GM23338 (cell line): ENCODE measurements around the gene CTTNBP2.

Source experiments
- EZH2 ChIP-seq: fragments of 200-600 bp; sonication (generic); IDR thresholded peaks from one replicate; pipeline ENCODE4 v1.8.0; 2017; ENCODE audit warnings: antibody characterized with exemption, mild to moderate bottlenecking, low read depth; ENCODE audit not compliant: unreplicated experiment
- EZH2phosphoT487 ChIP-seq: fragments of 200-600 bp; sonication (generic); IDR thresholded peaks from one replicate; pipeline ENCODE4 v1.8.1; 2018; ENCODE audit warnings: antibody characterized with exemption; ENCODE audit not compliant: unreplicated experiment
- JUNB ChIP-seq: IDR thresholded peaks from one replicate; pipeline ENCODE4 v1.6.1; 2016; ENCODE audit warnings: antibody characterized with exemption; ENCODE audit not compliant: unreplicated experiment
- NANOG ChIP-seq: IDR thresholded peaks from 2 replicates; pipeline ENCODE4 v1.6.1; 2016; ENCODE audit warnings: antibody characterized with exemption, borderline replicate concordance
- POLR2AphosphoS5 ChIP-seq: IDR thresholded peaks from 2 replicates; pipeline ENCODE4 v1.6.1; 2016; ENCODE audit warnings: antibody characterized with exemption, low read depth
- TF ChIP-seq, protein P1 (sequence below), 2 experiments: fragments of 200-600 bp in 1 of 2; sonication (generic) in 1 of 2; conservative IDR thresholded peaks; 2 replicates each; pipeline versions ENCODE4 v1.5.1 to v1.6.1; 2016 to 2017; ENCODE audit warnings: antibody characterized with exemption in 2 of 2, low read depth in 2 of 2, mild to moderate bottlenecking in 2 of 2, moderate library complexity in 1 of 2
- TF ChIP-seq, protein P2 (sequence below): IDR thresholded peaks from 2 replicates; pipeline ENCODE4 v1.6.1; 2016; ENCODE audit warnings: antibody characterized with exemption
- TF ChIP-seq, protein P3 (sequence below): IDR thresholded peaks from one replicate; pipeline ENCODE4 v1.6.1; 2018; ENCODE audit warnings: antibody characterized with exemption; ENCODE audit not compliant: unreplicated experiment

DNA sequence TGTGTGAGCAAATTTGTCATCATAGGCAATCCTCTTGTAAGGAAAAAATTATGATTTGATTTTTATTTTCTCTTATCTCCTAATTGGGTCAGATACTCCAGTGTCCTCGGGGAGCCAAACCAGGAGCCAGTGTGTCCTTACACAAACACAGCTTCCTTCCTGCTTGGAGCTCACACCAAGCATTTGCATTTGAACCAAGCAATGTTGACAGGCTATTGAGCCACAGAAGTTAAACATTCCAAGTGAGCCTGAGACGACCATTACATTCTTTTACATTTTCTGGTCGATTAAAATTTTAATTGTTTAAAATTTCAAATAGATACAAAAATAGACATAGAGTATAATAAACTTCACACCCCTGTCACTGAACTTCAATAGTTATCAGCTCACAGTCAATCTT, 198.6 kb downstream of the CTTNBP2 start:
- TF ChIP-seq, protein P1, sequence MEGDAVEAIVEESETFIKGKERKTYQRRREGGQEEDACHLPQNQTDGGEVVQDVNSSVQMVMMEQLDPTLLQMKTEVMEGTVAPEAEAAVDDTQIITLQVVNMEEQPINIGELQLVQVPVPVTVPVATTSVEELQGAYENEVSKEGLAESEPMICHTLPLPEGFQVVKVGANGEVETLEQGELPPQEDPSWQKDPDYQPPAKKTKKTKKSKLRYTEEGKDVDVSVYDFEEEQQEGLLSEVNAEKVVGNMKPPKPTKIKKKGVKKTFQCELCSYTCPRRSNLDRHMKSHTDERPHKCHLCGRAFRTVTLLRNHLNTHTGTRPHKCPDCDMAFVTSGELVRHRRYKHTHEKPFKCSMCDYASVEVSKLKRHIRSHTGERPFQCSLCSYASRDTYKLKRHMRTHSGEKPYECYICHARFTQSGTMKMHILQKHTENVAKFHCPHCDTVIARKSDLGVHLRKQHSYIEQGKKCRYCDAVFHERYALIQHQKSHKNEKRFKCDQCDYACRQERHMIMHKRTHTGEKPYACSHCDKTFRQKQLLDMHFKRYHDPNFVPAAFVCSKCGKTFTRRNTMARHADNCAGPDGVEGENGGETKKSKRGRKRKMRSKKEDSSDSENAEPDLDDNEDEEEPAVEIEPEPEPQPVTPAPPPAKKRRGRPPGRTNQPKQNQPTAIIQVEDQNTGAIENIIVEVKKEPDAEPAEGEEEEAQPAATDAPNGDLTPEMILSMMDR (conservative IDR thresholded peaks at IDR 0.05; ENCODE audit: low read depth in 2 of 2), result no peak
- TF ChIP-seq JUNB (no peak), EZH2phosphoT487 (no peak), POLR2AphosphoS5 (no peak), EZH2 (no peak), NANOG (peak; percentile 57; the same call in 1 of the 2 replicates)
- TF ChIP-seq, protein P2, sequence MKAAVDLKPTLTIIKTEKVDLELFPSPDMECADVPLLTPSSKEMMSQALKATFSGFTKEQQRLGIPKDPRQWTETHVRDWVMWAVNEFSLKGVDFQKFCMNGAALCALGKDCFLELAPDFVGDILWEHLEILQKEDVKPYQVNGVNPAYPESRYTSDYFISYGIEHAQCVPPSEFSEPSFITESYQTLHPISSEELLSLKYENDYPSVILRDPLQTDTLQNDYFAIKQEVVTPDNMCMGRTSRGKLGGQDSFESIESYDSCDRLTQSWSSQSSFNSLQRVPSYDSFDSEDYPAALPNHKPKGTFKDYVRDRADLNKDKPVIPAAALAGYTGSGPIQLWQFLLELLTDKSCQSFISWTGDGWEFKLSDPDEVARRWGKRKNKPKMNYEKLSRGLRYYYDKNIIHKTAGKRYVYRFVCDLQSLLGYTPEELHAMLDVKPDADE, result no peak
- TF ChIP-seq, protein P3, sequence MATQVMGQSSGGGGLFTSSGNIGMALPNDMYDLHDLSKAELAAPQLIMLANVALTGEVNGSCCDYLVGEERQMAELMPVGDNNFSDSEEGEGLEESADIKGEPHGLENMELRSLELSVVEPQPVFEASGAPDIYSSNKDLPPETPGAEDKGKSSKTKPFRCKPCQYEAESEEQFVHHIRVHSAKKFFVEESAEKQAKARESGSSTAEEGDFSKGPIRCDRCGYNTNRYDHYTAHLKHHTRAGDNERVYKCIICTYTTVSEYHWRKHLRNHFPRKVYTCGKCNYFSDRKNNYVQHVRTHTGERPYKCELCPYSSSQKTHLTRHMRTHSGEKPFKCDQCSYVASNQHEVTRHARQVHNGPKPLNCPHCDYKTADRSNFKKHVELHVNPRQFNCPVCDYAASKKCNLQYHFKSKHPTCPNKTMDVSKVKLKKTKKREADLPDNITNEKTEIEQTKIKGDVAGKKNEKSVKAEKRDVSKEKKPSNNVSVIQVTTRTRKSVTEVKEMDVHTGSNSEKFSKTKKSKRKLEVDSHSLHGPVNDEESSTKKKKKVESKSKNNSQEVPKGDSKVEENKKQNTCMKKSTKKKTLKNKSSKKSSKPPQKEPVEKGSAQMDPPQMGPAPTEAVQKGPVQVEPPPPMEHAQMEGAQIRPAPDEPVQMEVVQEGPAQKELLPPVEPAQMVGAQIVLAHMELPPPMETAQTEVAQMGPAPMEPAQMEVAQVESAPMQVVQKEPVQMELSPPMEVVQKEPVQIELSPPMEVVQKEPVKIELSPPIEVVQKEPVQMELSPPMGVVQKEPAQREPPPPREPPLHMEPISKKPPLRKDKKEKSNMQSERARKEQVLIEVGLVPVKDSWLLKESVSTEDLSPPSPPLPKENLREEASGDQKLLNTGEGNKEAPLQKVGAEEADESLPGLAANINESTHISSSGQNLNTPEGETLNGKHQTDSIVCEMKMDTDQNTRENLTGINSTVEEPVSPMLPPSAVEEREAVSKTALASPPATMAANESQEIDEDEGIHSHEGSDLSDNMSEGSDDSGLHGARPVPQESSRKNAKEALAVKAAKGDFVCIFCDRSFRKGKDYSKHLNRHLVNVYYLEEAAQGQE, result no peak
